ENCODE results near the gene CSN3.

CSN3 gene

DNA sequence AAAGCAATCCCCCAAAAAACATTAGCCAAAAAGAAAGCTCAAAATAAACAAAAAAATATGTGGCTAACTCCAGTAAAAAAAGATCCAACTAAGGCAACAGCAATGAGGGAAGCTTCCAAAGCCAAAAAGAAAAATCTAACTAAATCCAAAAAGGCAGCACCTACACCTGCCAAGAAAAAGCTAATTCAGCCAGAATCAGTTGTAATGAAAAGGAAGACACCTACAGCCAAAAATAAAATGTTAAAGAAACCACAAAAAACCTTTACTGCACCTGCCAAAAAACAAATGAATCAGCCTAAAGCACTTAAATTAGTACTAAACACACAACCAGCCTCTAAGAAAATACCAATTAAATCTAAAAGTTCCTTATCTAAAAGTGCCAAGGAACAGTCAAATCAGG, 55.2 kb downstream of the CSN3 start:
- no peak for DNase-seq

DNA sequence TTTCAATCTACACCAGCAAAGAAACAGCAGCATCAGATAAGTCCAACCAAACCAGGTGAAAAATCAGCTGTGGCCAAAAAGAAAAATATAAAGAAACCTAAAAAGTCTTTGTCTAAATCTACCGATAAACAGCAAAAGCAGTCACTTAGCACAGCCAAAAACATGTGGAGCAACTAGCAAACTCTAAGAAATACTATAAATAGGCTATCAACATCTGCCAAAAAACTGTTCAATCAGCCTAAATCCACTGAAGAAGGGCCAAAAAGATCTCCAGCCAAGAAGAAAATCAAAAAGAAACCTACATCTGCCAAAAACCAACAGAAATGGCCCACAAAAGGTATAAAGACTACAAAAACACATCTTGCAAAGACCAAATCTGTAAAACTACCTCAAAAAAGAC, 55.7 kb downstream of the CSN3 start:
- DNase-seq, result no peak

DNA sequence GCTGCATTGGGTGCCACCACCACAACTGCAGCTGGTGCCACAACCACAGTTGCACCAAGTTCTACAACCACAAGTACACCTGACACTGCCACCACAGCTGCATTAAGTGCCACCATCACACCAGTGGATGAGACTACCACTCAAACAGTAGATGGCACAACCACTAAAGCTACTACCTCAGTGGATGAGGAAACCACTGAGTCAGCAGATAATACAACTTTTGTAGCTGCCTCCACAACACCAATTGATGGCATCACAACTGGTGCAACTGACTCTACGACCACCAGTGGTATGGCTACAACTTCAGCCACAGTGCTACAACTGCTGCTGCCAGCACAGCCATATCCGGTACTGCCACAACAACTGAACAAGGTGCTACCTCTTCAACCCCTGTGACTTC, 57.2 kb downstream of the CSN3 start:
- DNase-seq, result no peak

DNA sequence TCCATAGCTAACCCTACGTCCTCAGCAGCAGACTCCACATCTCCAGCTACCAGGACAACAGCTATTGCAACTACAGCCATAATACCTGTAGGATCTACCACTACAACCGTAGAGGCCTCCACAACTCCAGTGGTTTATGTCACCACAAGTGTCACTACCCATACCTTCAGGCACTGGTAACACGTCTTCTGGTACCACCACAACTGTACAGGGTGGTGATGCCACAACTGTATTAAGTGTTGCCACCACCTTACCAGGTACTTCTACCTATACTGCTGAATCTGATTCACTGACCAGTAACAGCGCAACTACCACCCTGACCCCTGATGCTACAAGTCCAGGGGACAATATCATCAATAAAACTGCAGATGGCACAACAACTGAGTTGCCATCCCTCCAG, 57.8 kb downstream of the CSN3 start:
- no peak for DNase-seq

Data from stimulated activated CD4-positive, alpha-beta T cell treated with anti-CD3 and anti-CD28 coated beads, Interleukin-12 subunit alpha, Interleukin-12 subunit beta, amount 100 ng/mL, for 4 hours (primary cell).